Right lobe of liver (tissue), 6 donors: ENCODE results near the gene KCNK16. TPM values are rescaled to one million over a fixed set of nuclear protein-coding genes. Genes with fewer than 3 reads are reported as not detected.
A peak's percentile ranks its signal among the peaks of the same experiment; 100 is the strongest.

Experiments used
- ATAC-seq, 4 donors: fragments of 200-7000 bp; cut with Tn5 transposase; one replicate each; pipeline ENCODE4 v1.9.1; 2020; ENCODE audit warnings: mild to moderate bottlenecking in 4 of 4, moderate library complexity in 4 of 4
- DNase-seq, 3 donors: peaks; one replicate each; pipeline ENCODE4 v3.0.0-alpha.2; 2020
- H3K27ac ChIP-seq, 3 donors: fragments of 200-600 bp; one replicate each; pipeline ENCODE4 v1.8.0; 2022
- H3K27me3 ChIP-seq, 2 donors: fragments of 200-600 bp; one replicate each; pipeline ENCODE4 v1.8.0; 2022
- H3K36me3 ChIP-seq, 4 donors: fragments of 200-600 bp; sonication (generic) in 1 of 4; one replicate each; pipeline versions ENCODE4 v1.5.1 to v1.8.0; 2017 to 2022; ENCODE audit warnings: control low read depth in 1 of 4
- H3K4me1 ChIP-seq, 4 donors: fragments of 200-600 bp; sonication (generic) in 1 of 4; one replicate each; pipeline versions ENCODE4 v1.5.1 to v1.8.0; 2017 to 2022; ENCODE audit warnings: control low read depth in 1 of 4
- H3K4me3 ChIP-seq, 3 donors: fragments of 200-600 bp; one replicate each; pipeline ENCODE4 v1.8.0; 2022
- H3K9me3 ChIP-seq, 4 donors: fragments of 200-600 bp; sonication (generic) in 1 of 4; one replicate each; pipeline versions ENCODE4 v1.5.1 to v1.8.0; 2017 to 2022; ENCODE audit warnings: control low read depth in 1 of 4
- CTCF ChIP-seq, 4 donors: fragments of 200-600 bp in 3 of 4; fragments of 450-650 bp in 1 of 4; IDR thresholded peaks; one replicate each; pipeline versions ENCODE4 v1.5.1 to v1.8.0; 2016 to 2022; ENCODE audit warnings: antibody characterized with exemption in 4 of 4, mild to moderate bottlenecking in 2 of 4
- POLR2A ChIP-seq: fragments of 450-650 bp; IDR thresholded peaks from one replicate; pipeline ENCODE4 v1.6.1; 2017; ENCODE audit warnings: antibody characterized with exemption, mild to moderate bottlenecking
- WGBS: methylation state at CpG from one replicate; pipeline ENCODE4 v1.1.6; 2018; ENCODE audit warnings: low coverage, low lambda C conversion rate; ENCODE audit not compliant: insufficient coverage; ENCODE audit errors: missing lambda C conversion rate; 5-methylcytosine and 5-hydroxymethylcytosine counted together
- intact Hi-C, 2 donors: fragments of 100-400 bp; cut with DNase I; formaldehyde crosslinking; loops; one replicate each; pipeline versions ENCODE4 v1.11.2 to v1.14.1; 2022
- total RNA-seq, 6 experiments: library from RNA; depleted of rRNA in 2 of 6; stranded (reverse); fragments of >200 nt in 2 of 6; fragmentation: NEBNext Ultra II Directional in 3 of 6; extraction: Animal tissue kit (Norgen Biotek cat#: 25700) in 3 of 6; gene quantifications; one replicate each; pipeline versions ENCODE4 v1.1.0 to v1.2.4, GENCODE V29; 2016 to 2023
- donor health status: DM: no; HTN: yes; CAD: no.
- donor health status: DM: no; HTN: no; CAD: no.
- donor health status: DM: no; HTN: no; CAD: no.
- donor health status: DM: no; HTN: yes; CAD: no.
- donor health status: DM: no; HTN: yes; CAD: no.

Gene KCNK16
- total RNA-seq, 6 experiments from 2014 or later = not detected

- Histone ChIP-seq H3K27me3 (no peaks in the 10 kb centered on the region), H3K4me1 (no peaks in the 10 kb centered on the region), H3K9me3 (no peaks in the 10 kb centered on the region), H3K27ac (no peak overlapping the region), H3K36me3 (no peaks in the 10 kb centered on the region), H3K4me3 (no peak overlapping the region)
- DNase-seq (no peak), ATAC-seq (peak; percentile 26 to 39 (median 34))
- 18% methylated on average over 4 of the region's 5 CpGs for WGBS
- TF ChIP-seq CTCF (IDR thresholded peaks at IDR 0.05) (no peak), POLR2A (no peak)
- intact Hi-C loops = no loop called here
These were observed 13.5 kb upstream of the KCNK16 start for GRCh38 chr6:39335780-39336545.

- TF ChIP-seq POLR2A (no peak), CTCF (IDR thresholded peaks at IDR 0.05) (no peak)
- H3K27ac ChIP-seq = no peak overlapping the region
- no peaks in the 10 kb centered on the region for H3K27me3 ChIP-seq
- no peak for ATAC-seq
- no peaks in the 10 kb centered on the region for H3K4me1 ChIP-seq
- H3K4me3 ChIP-seq = no peak overlapping the region
- no peaks in the 10 kb centered on the region for H3K9me3 ChIP-seq
- no peak for DNase-seq
- no peaks in the 10 kb centered on the region for H3K36me3 ChIP-seq
- WGBS = 66% methylated on average over 6 of the region's 7 CpGs
- intact Hi-C loops = no loop called here
These were observed 11.3 kb upstream of the KCNK16 start for GRCh38 chr6:39333644-39334438.

GRCh38 chr6:39330476-39330875, 8.0 kb upstream of the KCNK16 start:
- Histone ChIP-seq H3K9me3 (no peaks in the 10 kb centered on the region), H3K4me1 (no peaks in the 10 kb centered on the region), H3K36me3 (no peaks in the 10 kb centered on the region), H3K27ac (no peak overlapping the region), H3K27me3 (no peaks in the 10 kb centered on the region), H3K4me3 (no peak overlapping the region)
- intact Hi-C loops = no loop called here
- TF ChIP-seq POLR2A (no peak), CTCF (IDR thresholded peaks at IDR 0.05) (no peak)
- no peak for DNase-seq
- ATAC-seq = peak in 1 of 4 donors; percentile 8
- 49% methylated on average over 3 of the region's 3 CpGs for WGBS

GRCh38 chr6:39330057-39330456, 7.6 kb upstream of the KCNK16 start:
- H3K4me3 ChIP-seq = no peak overlapping the region
- intact Hi-C loops = no loop called here
- DNase-seq = no peak
- no peaks in the 10 kb centered on the region for H3K27me3 ChIP-seq
- H3K4me1 ChIP-seq = no peaks in the 10 kb centered on the region
- no peak for TF ChIP-seq POLR2A
- no peak for TF ChIP-seq CTCF (IDR thresholded peaks at IDR 0.05)
- no peaks in the 10 kb centered on the region for H3K36me3 ChIP-seq
- ATAC-seq = peak in 2 of 4 donors; percentile 43 to 53
- WGBS = 40% methylated on average over 2 of the region's 3 CpGs
- no peak overlapping the region for H3K27ac ChIP-seq
- H3K9me3 ChIP-seq = no peaks in the 10 kb centered on the region
